ENCODE measurements around the gene NAGS.
"Not testable (repeated sequence)": the region's sequence is repeated elsewhere in the genome, so short reads cannot be mapped to it uniquely, and the experiment has no call there.

GRCh38 chr17:43971436-43971835 lies 33.0 kb upstream of the NAGS start:
- TF ChIP-seq, protein P1, sequence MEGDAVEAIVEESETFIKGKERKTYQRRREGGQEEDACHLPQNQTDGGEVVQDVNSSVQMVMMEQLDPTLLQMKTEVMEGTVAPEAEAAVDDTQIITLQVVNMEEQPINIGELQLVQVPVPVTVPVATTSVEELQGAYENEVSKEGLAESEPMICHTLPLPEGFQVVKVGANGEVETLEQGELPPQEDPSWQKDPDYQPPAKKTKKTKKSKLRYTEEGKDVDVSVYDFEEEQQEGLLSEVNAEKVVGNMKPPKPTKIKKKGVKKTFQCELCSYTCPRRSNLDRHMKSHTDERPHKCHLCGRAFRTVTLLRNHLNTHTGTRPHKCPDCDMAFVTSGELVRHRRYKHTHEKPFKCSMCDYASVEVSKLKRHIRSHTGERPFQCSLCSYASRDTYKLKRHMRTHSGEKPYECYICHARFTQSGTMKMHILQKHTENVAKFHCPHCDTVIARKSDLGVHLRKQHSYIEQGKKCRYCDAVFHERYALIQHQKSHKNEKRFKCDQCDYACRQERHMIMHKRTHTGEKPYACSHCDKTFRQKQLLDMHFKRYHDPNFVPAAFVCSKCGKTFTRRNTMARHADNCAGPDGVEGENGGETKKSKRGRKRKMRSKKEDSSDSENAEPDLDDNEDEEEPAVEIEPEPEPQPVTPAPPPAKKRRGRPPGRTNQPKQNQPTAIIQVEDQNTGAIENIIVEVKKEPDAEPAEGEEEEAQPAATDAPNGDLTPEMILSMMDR (IDR thresholded peaks at IDR 0.05) = not testable (repeated sequence)
- not testable (repeated sequence) for TF ChIP-seq POLR2A, POLR2AphosphoS5 (IDR thresholded peaks at IDR 0.05)

Data from breast epithelium (tissue), 3 donors.